Liver (tissue), 9 donors: ENCODE data around the gene GRB7. TPM values are rescaled to one million over a fixed set of nuclear protein-coding genes. Genes with fewer than 3 reads are reported as not detected.

Experiments
- DNase-seq: peaks from one replicate; pipeline ENCODE4 v3.0.0-alpha.2; 2017; ENCODE audit warnings: low spot score
- H3K27ac ChIP-seq, 2 donors: one replicate each; pipeline ENCODE4 v1.7.0; 2013; ENCODE audit warnings: inconsistent platforms in 2 of 2, low read length in 2 of 2, control low read depth in 1 of 2, low read depth in 1 of 2, mild to moderate bottlenecking in 1 of 2
- H3K27me3 ChIP-seq, 4 donors: one replicate each; pipeline versions ENCODE4 v1.6.1 to v1.7.0; 2013; ENCODE audit warnings: low read length in 3 of 4, inconsistent platforms in 1 of 4, mild to moderate bottlenecking in 1 of 4, moderate library complexity in 1 of 4; ENCODE audit not compliant: control insufficient read depth in 4 of 4, insufficient read depth in 4 of 4
- H3K36me3 ChIP-seq, 4 donors: one replicate each; pipeline versions ENCODE4 v1.6.1 to v1.7.0; 2013; ENCODE audit warnings: low read length in 3 of 4, mild to moderate bottlenecking in 3 of 4, low read depth in 1 of 4, moderate library complexity in 1 of 4; ENCODE audit not compliant: control insufficient read depth in 4 of 4, insufficient read depth in 3 of 4
- H3K4me1 ChIP-seq, 4 donors: one replicate each; pipeline versions ENCODE4 v1.6.1 to v1.7.0; 2013; ENCODE audit warnings: low read length in 3 of 4, mild to moderate bottlenecking in 3 of 4, moderate library complexity in 1 of 4; ENCODE audit not compliant: control insufficient read depth in 4 of 4, insufficient read depth in 4 of 4
- H3K4me3 ChIP-seq, 3 donors: one replicate each; pipeline versions ENCODE4 v1.6.1 to v1.7.0; 2013; ENCODE audit warnings: low read length in 3 of 3, control low read depth in 1 of 3, low read depth in 1 of 3, mild to moderate bottlenecking in 1 of 3
- H3K9ac ChIP-seq, 2 donors: one replicate each; pipeline ENCODE4 v1.7.0; 2013; ENCODE audit warnings: low read length in 2 of 2, mild to moderate bottlenecking in 2 of 2, moderate library complexity in 2 of 2, control low read depth in 1 of 2, low read depth in 1 of 2
- H3K9me3 ChIP-seq, 4 donors: one replicate each; pipeline versions ENCODE4 v1.6.1 to v1.7.0; 2013; ENCODE audit warnings: low read length in 3 of 4; ENCODE audit not compliant: control insufficient read depth in 4 of 4
- HNF4A ChIP-seq, 2 donors: conservative IDR thresholded peaks; 2 replicates each; pipeline ENCODE4 v1.6.1; 2016; ENCODE audit warnings: antibody characterized with exemption in 2 of 2, mild to moderate bottlenecking in 2 of 2
- JUND ChIP-seq, 2 donors: IDR thresholded peaks; 2 replicates each; pipeline ENCODE4 v1.6.1; 2016; ENCODE audit warnings: antibody characterized with exemption in 2 of 2
- NR2F2 ChIP-seq: IDR thresholded peaks from 2 replicates; pipeline ENCODE4 v1.6.1; 2016; ENCODE audit warnings: antibody characterized with exemption
- RAD21 ChIP-seq, 2 donors: IDR thresholded peaks; 2 replicates each; pipeline ENCODE4 v1.6.1; 2016; ENCODE audit warnings: antibody characterized with exemption in 2 of 2, mild to moderate bottlenecking in 2 of 2
- RXRA ChIP-seq, 2 donors: IDR thresholded peaks; 2 replicates each; pipeline ENCODE4 v1.6.1; 2017 to 2018; ENCODE audit warnings: antibody characterized with exemption in 2 of 2, mild to moderate bottlenecking in 1 of 2
- SP1 ChIP-seq: IDR thresholded peaks from 2 replicates; pipeline ENCODE4 v1.6.1; 2018; ENCODE audit warnings: antibody characterized with exemption, mild to moderate bottlenecking
- WGBS: extraction: QIAGEN DNeasy Blood & Tissue Kit; methylation state at CpG from one replicate; pipeline ENCODE4 v1.1.7; 2013; 5-methylcytosine and 5-hydroxymethylcytosine counted together
- polyA plus RNA-seq, 2 donors: library from polyadenylated mRNA; stranded (reverse) in 1 of 2; unstranded in 1 of 2; fragments of 200-250 nt in 1 of 2; fragments of >200 nt in 1 of 2; fragmentation: Nextera tagmentation in 1 of 2; extraction: Ambion mirVana in 1 of 2; gene quantifications; one replicate each; pipeline versions ENCODE4 v1.2.1 to v1.2.3, GENCODE V29; 2013 to 2015
- total RNA-seq, 2 donors: library from RNA; depleted of rRNA; stranded (reverse); fragments of >200 nt; gene quantifications; one replicate each; pipeline ENCODE4 v1.2.3, GENCODE V29; 2014
- TF ChIP-seq, protein P1 (sequence below): IDR thresholded peaks from 2 replicates; pipeline ENCODE4 v1.6.1; 2016; ENCODE audit warnings: antibody characterized with exemption
- donor health status: healthy.
- donor health status: healthy.
- donor health status: healthy.
- donor health status: healthy.
- donor health status: healthy.

GRB7 gene
- total and polyA plus RNA-seq, 4 donors = 1.9 to 6.8 (median 2.5) TPM

GRCh38 chr17:39714234-39714633, 23.5 kb upstream of the GRB7 start:
- no peak overlapping the region for H3K9ac ChIP-seq
- no peaks in the 10 kb centered on the region for H3K27me3 ChIP-seq
- peaks cover 0 to 18% (median 10%) of the 10 kb centered on the region in 4 donors for H3K4me1 ChIP-seq
- H3K4me3 ChIP-seq = no peak overlapping the region
- no peak overlapping the region for H3K27ac ChIP-seq
- no peaks in the 10 kb centered on the region for H3K9me3 ChIP-seq
- DNase-seq = no peak
- 95% methylated on average over 4 of the region's 4 CpGs for WGBS
- peaks cover 2 to 35% (median 12%) of the 10 kb centered on the region in 4 donors for H3K36me3 ChIP-seq
- TF ChIP-seq, protein P1, sequence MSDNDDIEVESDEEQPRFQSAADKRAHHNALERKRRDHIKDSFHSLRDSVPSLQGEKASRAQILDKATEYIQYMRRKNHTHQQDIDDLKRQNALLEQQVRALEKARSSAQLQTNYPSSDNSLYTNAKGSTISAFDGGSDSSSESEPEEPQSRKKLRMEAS = no peak
- TF ChIP-seq HNF4A (conservative IDR thresholded peaks at IDR 0.05) (no peak), NR2F2 (no peak)

- H3K27ac ChIP-seq = no peak overlapping the region
- no peak for TF ChIP-seq JUND (IDR thresholded peaks at IDR 0.05)
- no peak for TF ChIP-seq RAD21 (IDR thresholded peaks at IDR 0.05)
- H3K4me1 ChIP-seq = peaks cover 0 to 18% (median 10%) of the 10 kb centered on the region in 4 donors
- no peaks in the 10 kb centered on the region for H3K27me3 ChIP-seq
- 94% methylated on average over 18 of the region's 18 CpGs for WGBS
- H3K9ac ChIP-seq = no peak overlapping the region
- H3K4me3 ChIP-seq = no peak overlapping the region
- H3K36me3 ChIP-seq = peaks cover 2 to 37% (median 10%) of the 10 kb centered on the region in 4 donors
- H3K9me3 ChIP-seq = no peaks in the 10 kb centered on the region
- no peak for DNase-seq
Measured at GRCh38 chr17:39715375-39716072, 22.2 kb upstream of the GRB7 start.

DNA sequence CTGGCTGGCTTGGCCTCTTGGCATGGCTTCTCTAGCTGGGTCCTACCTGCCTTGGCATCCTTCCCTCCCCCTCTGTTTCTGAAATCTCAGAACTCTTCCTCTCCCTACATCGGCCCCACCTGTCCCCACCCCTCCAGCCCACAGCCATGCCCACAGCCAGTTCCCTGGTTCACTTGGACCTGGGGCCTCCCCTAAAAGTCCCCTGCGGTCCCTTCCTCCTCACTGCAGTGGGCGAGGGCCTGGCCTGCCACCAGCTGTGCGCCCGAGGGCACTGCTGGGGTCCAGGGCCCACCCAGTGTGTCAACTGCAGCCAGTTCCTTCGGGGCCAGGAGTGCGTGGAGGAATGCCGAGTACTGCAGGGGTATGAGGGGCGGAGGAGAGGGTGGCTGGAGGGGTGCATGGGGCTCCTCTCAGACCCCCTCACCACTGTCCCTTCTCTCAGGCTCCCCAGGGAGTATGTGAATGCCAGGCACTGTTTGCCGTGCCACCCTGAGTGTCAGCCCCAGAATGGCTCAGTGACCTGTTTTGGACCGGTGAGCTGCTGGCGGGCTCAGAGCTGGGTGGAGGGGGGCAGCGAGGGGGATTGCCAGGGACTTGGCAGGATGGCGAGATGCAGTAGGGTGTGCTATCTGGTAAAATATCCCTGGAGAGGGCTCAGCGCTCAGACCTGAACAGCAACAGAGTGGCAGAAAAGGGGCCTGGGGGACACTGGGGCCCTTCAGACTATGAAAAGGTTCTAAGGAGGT, 21.5 kb upstream of the GRB7 start:
- Histone ChIP-seq H3K4me1 (peaks cover 0 to 18% (median 10%) of the 10 kb centered on the region in 4 donors), H3K9me3 (no peaks in the 10 kb centered on the region), H3K4me3 (no peak overlapping the region), H3K27ac (no peak overlapping the region), H3K27me3 (no peaks in the 10 kb centered on the region), H3K36me3 (peaks cover 2 to 37% (median 10%) of the 10 kb centered on the region in 4 donors), H3K9ac (no peak overlapping the region)
- no peak for TF ChIP-seq RXRA (IDR thresholded peaks at IDR 0.05)
- 82% methylated on average over 15 of the region's 15 CpGs for WGBS
- no peak for DNase-seq

DNA sequence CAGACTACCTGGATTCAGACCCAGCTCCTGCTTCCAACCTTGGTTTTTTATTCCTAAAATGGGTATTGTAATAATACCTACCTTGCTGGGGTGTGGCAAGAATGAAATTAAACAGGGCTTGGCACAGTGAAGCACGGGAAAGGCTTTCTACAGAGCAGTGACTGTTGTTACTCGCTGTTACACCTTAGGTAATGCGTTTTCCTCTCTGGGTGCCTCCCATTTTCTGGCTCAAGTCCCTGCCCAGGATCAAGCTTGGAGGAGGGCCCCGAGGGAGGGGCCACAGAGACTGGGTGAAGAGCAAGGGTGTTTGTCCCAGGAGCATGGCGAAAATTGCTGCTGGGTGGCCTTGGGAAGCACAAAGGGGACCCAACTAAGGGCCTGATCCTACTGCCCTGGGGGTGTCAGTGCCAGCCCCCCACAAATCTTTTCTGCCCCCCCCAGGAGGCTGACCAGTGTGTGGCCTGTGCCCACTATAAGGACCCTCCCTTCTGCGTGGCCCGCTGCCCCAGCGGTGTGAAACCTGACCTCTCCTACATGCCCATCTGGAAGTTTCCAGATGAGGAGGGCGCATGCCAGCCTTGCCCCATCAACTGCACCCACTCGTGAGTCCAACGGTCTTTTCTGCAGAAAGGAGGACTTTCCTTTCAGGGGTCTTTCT, 20.7 kb upstream of the GRB7 start:
- H3K27ac ChIP-seq = no peak overlapping the region
- WGBS = 69% methylated on average over 11 of the region's 11 CpGs
- H3K9ac ChIP-seq = no peak overlapping the region

More for the DNA sequence above, 20.7 kb upstream of the GRB7 start:
- Histone ChIP-seq H3K4me1 (peaks cover 0 to 18% (median 10%) of the 10 kb centered on the region in 4 donors), H3K4me3 (no peak overlapping the region), H3K9me3 (no peaks in the 10 kb centered on the region), H3K27me3 (no peaks in the 10 kb centered on the region), H3K36me3 (peaks cover 2 to 29% (median 8%) of the 10 kb centered on the region in 4 donors)
- DNase-seq = no peak
- TF ChIP-seq, protein P1 = no peak
- TF ChIP-seq SP1 (peak; percentile 42), HNF4A (conservative IDR thresholded peaks at IDR 0.05) (peak in 1 of 2 donors; percentile 27)
